Measurements from ENCODE around the gene HCN3.

DNA sequence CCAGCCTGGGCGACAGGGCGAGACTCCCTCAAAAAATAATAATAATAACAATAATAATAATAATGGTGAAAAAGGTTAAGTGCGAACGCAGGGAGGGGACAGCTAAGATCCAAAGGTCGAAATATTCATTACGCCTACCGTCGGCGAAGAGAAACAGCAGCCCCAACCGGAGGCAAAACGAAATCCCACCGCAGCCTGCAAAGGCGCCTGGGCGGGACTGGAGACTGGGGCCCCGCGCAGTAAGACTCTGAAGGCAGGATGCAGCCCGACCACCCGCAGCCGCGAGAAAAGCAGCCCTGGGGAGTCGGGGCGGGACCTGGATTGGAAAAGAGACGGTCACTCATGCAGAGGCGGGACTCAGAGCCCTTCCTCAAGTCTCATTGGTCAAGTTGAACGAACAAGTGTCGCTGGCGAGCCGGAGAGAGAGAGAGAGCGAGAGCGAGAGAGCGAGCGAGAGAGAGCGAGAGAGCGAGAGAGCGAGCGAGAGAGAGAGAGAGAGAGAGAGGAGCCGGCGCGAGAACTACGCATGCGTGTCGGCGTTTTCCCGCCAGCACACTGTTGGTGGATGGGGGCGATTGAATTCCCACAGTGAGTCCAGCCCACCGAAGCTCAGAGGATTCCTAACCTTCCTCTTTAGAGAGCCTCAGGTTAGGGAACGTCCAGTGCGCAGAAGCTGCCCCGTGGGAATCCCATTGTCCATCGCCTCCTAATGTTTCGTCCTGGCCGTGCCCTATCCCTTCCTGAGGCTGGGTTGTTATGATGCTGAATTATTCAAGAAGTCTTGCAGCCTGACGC is 32.7 kb upstream of the HCN3 start:
- TF ChIP-seq ZFP36 (IDR thresholded peaks at IDR 0.05; ENCODE audit: borderline replicate concordance, low read depth, low read length, partially characterized antibody) (no peak), HNRNPUL1 (IDR thresholded peaks at IDR 0.05; ENCODE audit: low read depth, low read length) (no peak), GATAD1 (CRISPR knock-in tag; IDR thresholded peaks at IDR 0.05) (no peak), ZNF12 (CRISPR knock-in tag; IDR thresholded peaks at IDR 0.05) (no peak), ARHGAP35 (CRISPR knock-in tag; IDR thresholded peaks at IDR 0.05; ENCODE audit: borderline replicate concordance) (no peak)
- TF ChIP-seq, protein P1, sequence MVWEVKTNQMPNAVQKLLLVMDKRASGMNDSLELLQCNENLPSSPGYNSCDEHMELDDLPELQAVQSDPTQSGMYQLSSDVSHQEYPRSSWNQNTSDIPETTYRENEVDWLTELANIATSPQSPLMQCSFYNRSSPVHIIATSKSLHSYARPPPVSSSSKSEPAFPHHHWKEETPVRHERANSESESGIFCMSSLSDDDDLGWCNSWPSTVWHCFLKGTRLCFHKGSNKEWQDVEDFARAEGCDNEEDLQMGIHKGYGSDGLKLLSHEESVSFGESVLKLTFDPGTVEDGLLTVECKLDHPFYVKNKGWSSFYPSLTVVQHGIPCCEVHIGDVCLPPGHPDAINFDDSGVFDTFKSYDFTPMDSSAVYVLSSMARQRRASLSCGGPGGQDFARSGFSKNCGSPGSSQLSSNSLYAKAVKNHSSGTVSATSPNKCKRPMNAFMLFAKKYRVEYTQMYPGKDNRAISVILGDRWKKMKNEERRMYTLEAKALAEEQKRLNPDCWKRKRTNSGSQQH (CRISPR knock-in tag; IDR thresholded peaks at IDR 0.05; ENCODE audit: low read depth): no peak
